Neural cell (in vitro differentiated cells): ENCODE results near the gene BEND7. TPM values are rescaled to one million over a fixed set of nuclear protein-coding genes. Genes with fewer than 3 reads are reported as not detected.

Experiments used
- H2AFZ ChIP-seq: fragments of 200-600, 300-800 bp; sonication (generic), shearing (Covaris generic); 2 replicates; pipeline ENCODE4 v1.6.0; 2014; ENCODE audit warnings: low read depth, mild to moderate bottlenecking, antibody characterized with exemption, low read length, moderate library complexity
- H3F3A ChIP-seq: fragments of 200-600 bp; shearing (Covaris generic); 2 replicates; pipeline ENCODE4 v1.6.1; 2016; ENCODE audit warnings: mild to moderate bottlenecking, moderate library complexity, mixed read lengths, antibody characterized with exemption, low read length; ENCODE audit not compliant: insufficient read depth, poor library complexity, severe bottlenecking
- H3K27ac ChIP-seq: fragments of 200-600, 300-800 bp; sonication (generic), shearing (Covaris generic); 2 replicates; pipeline ENCODE4 v1.5.1; 2014; ENCODE audit warnings: mild to moderate bottlenecking, low read length, moderate library complexity
- H3K27me3 ChIP-seq: fragments of 300-800, 200-600 bp; sonication (generic), shearing (Covaris generic); 2 replicates; pipeline ENCODE4 v1.6.0; 2014; ENCODE audit warnings: mild to moderate bottlenecking, low read depth, low read length, moderate library complexity; ENCODE audit not compliant: insufficient read depth
- H3K36me3 ChIP-seq: fragments of 300-800, 200-600 bp; sonication (generic), shearing (Covaris generic); 2 replicates; pipeline ENCODE4 v1.5.1; 2014; ENCODE audit warnings: mild to moderate bottlenecking, antibody characterized with exemption, low read length, moderate library complexity; ENCODE audit not compliant: insufficient read depth
- H3K4me2 ChIP-seq: fragments of 300-800, 200-600 bp; sonication (generic), shearing (Covaris generic); 2 replicates; pipeline ENCODE4 v1.6.0; 2014; ENCODE audit warnings: mild to moderate bottlenecking, low read length
- H3K4me3 ChIP-seq: fragments of 300-800, 200-600 bp; sonication (generic), shearing (Covaris generic); 2 replicates; pipeline ENCODE4 v1.5.1; 2014; ENCODE audit warnings: mild to moderate bottlenecking, low read length, moderate library complexity
- H3K79me2 ChIP-seq: fragments of 200-600 bp; shearing (Covaris generic); replicated peaks from 2 replicates; pipeline ENCODE4 v1.6.0; 2014; ENCODE audit warnings: mild to moderate bottlenecking, low read length, moderate library complexity; ENCODE audit not compliant: insufficient read depth
- H3K9ac ChIP-seq: fragments of 300-800, 200-600 bp; sonication (generic), shearing (Covaris generic); 2 replicates; pipeline ENCODE4 v1.6.1; 2016; ENCODE audit warnings: mild to moderate bottlenecking, low read length, mixed read lengths
- H3K9me2 ChIP-seq: fragments of 200-600 bp; shearing (Covaris generic); 2 replicates; pipeline ENCODE4 v1.6.1; 2016; ENCODE audit warnings: mild to moderate bottlenecking, low read length, mixed read lengths; ENCODE audit not compliant: insufficient read depth
- H3K9me3 ChIP-seq: fragments of 200-600, 300-800 bp; sonication (generic), shearing (Covaris generic); 2 replicates; pipeline ENCODE4 v1.6.1; 2016; ENCODE audit warnings: mild to moderate bottlenecking, mixed run types, low read length, moderate library complexity, mixed read lengths
- H4K20me1 ChIP-seq: fragments of 200-600 bp; shearing (Covaris generic); 2 replicates; pipeline ENCODE4 v1.6.1; 2016; ENCODE audit warnings: mild to moderate bottlenecking, mixed run types; ENCODE audit not compliant: insufficient read depth
- CTCF ChIP-seq: fragments of 450-650 bp; IDR thresholded peaks from 2 replicates; pipeline ENCODE4 v1.5.1; 2014; ENCODE audit warnings: antibody characterized with exemption, mild to moderate bottlenecking, moderate library complexity; ENCODE audit not compliant: poor library complexity, severe bottlenecking
- EP300 ChIP-seq: fragments of 450-650 bp; conservative IDR thresholded peaks from 2 replicates; pipeline ENCODE4 v1.6.1; 2014; ENCODE audit warnings: antibody characterized with exemption, mild to moderate bottlenecking, moderate library complexity; ENCODE audit not compliant: poor library complexity, severe bottlenecking
- EZH2 ChIP-seq: fragments of 200-600, 300-800 bp; shearing (Covaris generic), sonication (generic); IDR thresholded peaks from 2 replicates; pipeline ENCODE4 v1.6.1; 2014; ENCODE audit warnings: antibody characterized with exemption, low read length, borderline replicate concordance, mild to moderate bottlenecking; ENCODE audit not compliant: insufficient read depth, poor library complexity, severe bottlenecking
- MXI1 ChIP-seq: fragments of 450-650 bp; conservative IDR thresholded peaks from 2 replicates; pipeline ENCODE4 v1.6.1; 2014; ENCODE audit warnings: antibody characterized with exemption, mild to moderate bottlenecking; ENCODE audit not compliant: poor library complexity, severe bottlenecking
- POLR2AphosphoS5 ChIP-seq: IDR thresholded peaks from 2 replicates; pipeline ENCODE4 v1.6.1; 2012
- RAD21 ChIP-seq: fragments of 450-650 bp; conservative IDR thresholded peaks from 2 replicates; pipeline ENCODE4 v1.6.1; 2014; ENCODE audit warnings: antibody characterized with exemption, mild to moderate bottlenecking, moderate library complexity
- REST ChIP-seq: IDR thresholded peaks from 2 replicates; pipeline ENCODE4 v1.6.1; 2012; ENCODE audit warnings: borderline replicate concordance
- SMC3 ChIP-seq: fragments of 450-650 bp; conservative IDR thresholded peaks from 2 replicates; pipeline ENCODE4 v1.6.1; 2014; ENCODE audit warnings: antibody characterized with exemption, mild to moderate bottlenecking, moderate library complexity; ENCODE audit not compliant: poor library complexity
- TAF1 ChIP-seq: IDR thresholded peaks from 2 replicates; pipeline ENCODE4 v1.6.1; 2012; ENCODE audit warnings: low read depth
- polyA plus RNA-seq: library from polyadenylated mRNA; depleted of rRNA; stranded (reverse); fragments of >200 nt; gene quantifications from 2 replicates; pipeline ENCODE4 v1.2.3, GENCODE V29; 2014

BEND7 gene
- polyA plus RNA-seq, 1 donor from 2014 or later, result 5.1 TPM

GRCh38 chr10:13496164-13496563 lies 32.6 kb downstream of the BEND7 start:
- Histone ChIP-seq H3K4me2 (no peak overlapping the region), H3K79me2 (no peaks in the 10 kb centered on the region), H3K36me3 (no peaks in the 10 kb centered on the region), H3K4me3 (no peak overlapping the region), H3K9me2 (no peaks in the 10 kb centered on the region), H3F3A (no peaks in the 10 kb centered on the region), H2AFZ (no peak overlapping the region), H4K20me1 (no peaks in the 10 kb centered on the region), H3K9ac (no peak overlapping the region), H3K27me3 (no peaks in the 10 kb centered on the region), H3K9me3 (no peaks in the 10 kb centered on the region), H3K27ac (no peak overlapping the region)
- no peak for TF ChIP-seq TAF1
- no peak for TF ChIP-seq CTCF
- TF ChIP-seq POLR2AphosphoS5, result no peak
- no peak for TF ChIP-seq RAD21
- TF ChIP-seq MXI1, result no peak
- TF ChIP-seq EP300, result no peak
- no peak for TF ChIP-seq EZH2
- no peak for TF ChIP-seq SMC3
- no peak for TF ChIP-seq REST

GRCh38 chr10:13492493-13493180 lies 36.2 kb downstream of the BEND7 start:
- Histone ChIP-seq H3F3A (no peaks in the 10 kb centered on the region), H3K9ac (no peak overlapping the region), H3K79me2 (no peaks in the 10 kb centered on the region), H3K9me3 (no peaks in the 10 kb centered on the region), H3K4me3 (no peak overlapping the region), H3K27ac (no peak overlapping the region), H2AFZ (no peak overlapping the region), H3K36me3 (no peaks in the 10 kb centered on the region), H3K4me2 (no peak overlapping the region), H3K9me2 (no peaks in the 10 kb centered on the region), H3K27me3 (no peaks in the 10 kb centered on the region), H4K20me1 (no peaks in the 10 kb centered on the region)
- TF ChIP-seq TAF1, result no peak
- no peak for TF ChIP-seq SMC3
- no peak for TF ChIP-seq POLR2AphosphoS5
- TF ChIP-seq EP300, result no peak
